ENCODE data around the gene ANKRD11. TPM values are rescaled to one million over a fixed set of nuclear protein-coding genes. Genes with fewer than 3 reads are reported as not detected.
"Not testable (repeated sequence)": the region's sequence is repeated elsewhere in the genome, so short reads cannot be mapped to it uniquely, and the experiment has no call there.

The ANKRD11 gene
- total RNA-seq, 1 experiment from 2014 or later: 47.0 TPM

GRCh38 chr16:89444151-89444723, 46.1 kb downstream of the ANKRD11 start:
- in situ Hi-C loops (cut with HindIII; ENCODE audit: low pct_unique_long_range_greater_than_20kb, low sequenced_read_pairs): no loop called here
- no peak for DNase-seq (ENCODE audit: low read depth, low spot score)

GRCh38 chr16:89443727-89444084, 46.7 kb downstream of the ANKRD11 start:
- DNase-seq (ENCODE audit: low read depth, low spot score): no peak
- in situ Hi-C loops (cut with HindIII; ENCODE audit: low pct_unique_long_range_greater_than_20kb, low sequenced_read_pairs): no loop called here

- in situ Hi-C loops (cut with HindIII; ENCODE audit: low pct_unique_long_range_greater_than_20kb, low sequenced_read_pairs): no loop called here
- peak; percentile 11 for DNase-seq (ENCODE audit: low read depth, low spot score)
Measured at GRCh38 chr16:89442990-89443726, 47.2 kb downstream of the ANKRD11 start.

GRCh38 chr16:89442588-89442987, 47.8 kb downstream of the ANKRD11 start:
- in situ Hi-C loops (cut with HindIII; ENCODE audit: low pct_unique_long_range_greater_than_20kb, low sequenced_read_pairs): no loop called here
- no peak for DNase-seq (ENCODE audit: low read depth, low spot score)

GRCh38 chr16:89439659-89440058, 50.7 kb downstream of the ANKRD11 start:
- in situ Hi-C loops (cut with HindIII; ENCODE audit: low pct_unique_long_range_greater_than_20kb, low sequenced_read_pairs): no loop called here
- no peak for DNase-seq (ENCODE audit: low read depth, low spot score)

- in situ Hi-C loops (cut with HindIII; ENCODE audit: low pct_unique_long_range_greater_than_20kb, low sequenced_read_pairs): no loop called here
- no peak for DNase-seq (ENCODE audit: low read depth, low spot score)
Measured at GRCh38 chr16:89437991-89438390, 52.4 kb downstream of the ANKRD11 start.

GRCh38 chr16:89437251-89437987, 52.9 kb downstream of the ANKRD11 start:
- no peak for DNase-seq (ENCODE audit: low read depth, low spot score)
- in situ Hi-C loops (cut with HindIII; ENCODE audit: low pct_unique_long_range_greater_than_20kb, low sequenced_read_pairs): no loop called here

GRCh38 chr16:89436366-89436765, 54.0 kb downstream of the ANKRD11 start:
- no peak for DNase-seq (ENCODE audit: low read depth, low spot score)
- in situ Hi-C loops (cut with HindIII; ENCODE audit: low pct_unique_long_range_greater_than_20kb, low sequenced_read_pairs): no loop called here

GRCh38 chr16:89435059-89435458, 55.3 kb downstream of the ANKRD11 start:
- in situ Hi-C loops (cut with HindIII; ENCODE audit: low pct_unique_long_range_greater_than_20kb, low sequenced_read_pairs); DNase-seq (ENCODE audit: low read depth, low spot score): not testable (repeated sequence)

GRCh38 chr16:89434490-89434889, 55.9 kb downstream of the ANKRD11 start:
- in situ Hi-C loops (cut with HindIII; ENCODE audit: low pct_unique_long_range_greater_than_20kb, low sequenced_read_pairs): no loop called here
- no peak for DNase-seq (ENCODE audit: low read depth, low spot score)

GRCh38 chr16:89433363-89433984, 56.9 kb downstream of the ANKRD11 start:
- in situ Hi-C loops (cut with HindIII; ENCODE audit: low pct_unique_long_range_greater_than_20kb, low sequenced_read_pairs); DNase-seq (ENCODE audit: low read depth, low spot score): not testable (repeated sequence)

GRCh38 chr16:89431630-89432029, 58.7 kb downstream of the ANKRD11 start:
- no peak for DNase-seq (ENCODE audit: low read depth, low spot score)
- in situ Hi-C loops (cut with HindIII; ENCODE audit: low pct_unique_long_range_greater_than_20kb, low sequenced_read_pairs): no loop called here

- DNase-seq (ENCODE audit: low read depth, low spot score): no peak
- in situ Hi-C loops (cut with HindIII; ENCODE audit: low pct_unique_long_range_greater_than_20kb, low sequenced_read_pairs): no loop called here
Measured at GRCh38 chr16:89431158-89431584, 59.2 kb downstream of the ANKRD11 start.

GRCh38 chr16:89430436-89431157, 59.8 kb downstream of the ANKRD11 start:
- in situ Hi-C loops (cut with HindIII; ENCODE audit: low pct_unique_long_range_greater_than_20kb, low sequenced_read_pairs): no loop called here

GRCh38 chr16:89428605-89429004, 61.8 kb downstream of the ANKRD11 start:
- in situ Hi-C loops (cut with HindIII; ENCODE audit: low pct_unique_long_range_greater_than_20kb, low sequenced_read_pairs); DNase-seq (ENCODE audit: low read depth, low spot score): not testable (repeated sequence)

More at GRCh38 chr16:89430436-89431157, 59.8 kb downstream of the ANKRD11 start:
- no peak for DNase-seq (ENCODE audit: low read depth, low spot score)

GRCh38 chr16:89426736-89427530, 63.4 kb downstream of the ANKRD11 start:
- in situ Hi-C loops (cut with HindIII; ENCODE audit: low pct_unique_long_range_greater_than_20kb, low sequenced_read_pairs): no loop called here
- peak; percentile 22 for DNase-seq (ENCODE audit: low read depth, low spot score)

GRCh38 chr16:89425523-89425922, 64.8 kb downstream of the ANKRD11 start:
- in situ Hi-C loops (cut with HindIII; ENCODE audit: low pct_unique_long_range_greater_than_20kb, low sequenced_read_pairs): no loop called here
- DNase-seq (ENCODE audit: low read depth, low spot score): no peak

All from SK-MEL-5 (cell line).